Activated CD8-positive, alpha-beta T cell treated with anti-CD3 and anti-CD28 coated beads for 36 hours (primary cell): Measurements from ENCODE around the gene CYP27A1. TPM values are rescaled to one million over a fixed set of nuclear protein-coding genes. Genes with fewer than 3 reads are reported as not detected.

Experiments used
- ATAC-seq: fragments of 200-7000 bp; cut with Tn5 transposase; one replicate; pipeline ENCODE4 v1.10.0; 2021; ENCODE audit warnings: mild to moderate bottlenecking, moderate library complexity
- CTCF ChIA-PET: fragments of 350-600 bp; sonication (Branson Sonifier 250); formaldehyde crosslinking; loops from one replicate; lab custom pipeline; 2021; ENCODE audit warnings: antibody characterized with exemption; lab: Charles Lee
- POLR2A ChIA-PET: fragments of 350-600 bp; sonication (Branson Sonifier 250); formaldehyde crosslinking; loops from one replicate; lab custom pipeline; 2021; ENCODE audit warnings: antibody characterized with exemption; lab: Charles Lee
- DNase-seq: peaks from one replicate; pipeline ENCODE4 v3.0.0-alpha.2; 2020
- H3K27ac Mint-ChIP-seq: one replicate; pipeline ENCODE4 v1.8.0; 2021; ENCODE audit warnings: mild to moderate bottlenecking, mixed read lengths
- H3K27me3 Mint-ChIP-seq: one replicate; pipeline ENCODE4 v1.8.0; 2021; ENCODE audit warnings: mixed read lengths
- H3K36me3 Mint-ChIP-seq: one replicate; pipeline ENCODE4 v1.8.0; 2021; ENCODE audit warnings: low read depth, mixed read lengths
- H3K4me1 Mint-ChIP-seq: one replicate; pipeline ENCODE4 v1.8.0; 2021; ENCODE audit warnings: low read depth, mixed read lengths
- H3K4me3 Mint-ChIP-seq: one replicate; pipeline ENCODE4 v1.8.0; 2021; ENCODE audit warnings: mild to moderate bottlenecking, moderate library complexity, mixed read lengths
- H3K9me3 Mint-ChIP-seq: one replicate; pipeline ENCODE4 v1.8.0; 2021; ENCODE audit warnings: mixed read lengths
- CTCF ChIP-seq: fragments of 200-600 bp; IDR thresholded peaks from one replicate; pipeline ENCODE4 v1.8.0; 2022; ENCODE audit warnings: antibody characterized with exemption, mild to moderate bottlenecking
- intact Hi-C: fragments of 100-400 bp; cut with micrococcal nuclease; formaldehyde crosslinking; loops from one replicate; pipeline ENCODE4 v1.10.0; 2022
- total RNA-seq, 2 experiments: library from RNA; stranded (reverse); gene quantifications; one replicate each; pipeline ENCODE4 v1.2.3, GENCODE V29; 2021

CYP27A1 gene
- total RNA-seq, 2 experiments from 2014 or later: 0.14 to 0.18 TPM

- intact Hi-C loops: no loop called here
These were observed 34.6 kb downstream of the CYP27A1 start for GRCh38 chr2:218816561-218817011.

GRCh38 chr2:218819093-218819492 is 37.1 kb downstream of the CYP27A1 start:
- Mint-ChIP-seq H3K4me1 (no peaks in the 10 kb centered on the region), H3K4me3 (no peak overlapping the region), H3K9me3 (no peaks in the 10 kb centered on the region), H3K36me3 (no peaks in the 10 kb centered on the region), H3K27me3 (peaks cover 6% of the 10 kb centered on the region), H3K27ac (no peak overlapping the region)
- TF ChIP-seq CTCF: no peak
- ChIA-PET POLR2A (no interaction called here), CTCF (no interaction called here)
- DNase-seq: no peak
- intact Hi-C loops: no loop called here
- no peak for ATAC-seq

More at GRCh38 chr2:218816561-218817011, 34.6 kb downstream of the CYP27A1 start:
- POLR2A ChIA-PET: no interaction called here
- Mint-ChIP-seq H3K27me3 (peaks cover 10% of the 10 kb centered on the region), H3K4me1 (no peaks in the 10 kb centered on the region), H3K27ac (no peak overlapping the region), H3K36me3 (no peaks in the 10 kb centered on the region), H3K4me3 (no peak overlapping the region), H3K9me3 (no peaks in the 10 kb centered on the region)
- DNase-seq (no peak), ATAC-seq (no peak)
- TF ChIP-seq CTCF: no peak
- CTCF ChIA-PET: interaction anchor here (1.3 kb wide), 1 partner anchor 20 kb away, joined by 3 read pairs; no protein-coding TSS in a partner anchor

- intact Hi-C loops: no loop called here
These were observed 38.9 kb downstream of the CYP27A1 start for GRCh38 chr2:218820746-218821369.

GRCh38 chr2:218821605-218822211 is 39.8 kb downstream of the CYP27A1 start:
- ATAC-seq (no peak), DNase-seq (no peak)
- Mint-ChIP-seq H3K27ac (no peak overlapping the region), H3K27me3 (peaks cover 6% of the 10 kb centered on the region), H3K9me3 (no peaks in the 10 kb centered on the region), H3K4me1 (no peaks in the 10 kb centered on the region), H3K4me3 (no peak overlapping the region), H3K36me3 (no peaks in the 10 kb centered on the region)
- ChIA-PET POLR2A (no interaction called here), CTCF (no interaction called here)
- no peak for TF ChIP-seq CTCF
- intact Hi-C loops: no loop called here

More at GRCh38 chr2:218820746-218821369, 38.9 kb downstream of the CYP27A1 start:
- DNase-seq: no peak
- Mint-ChIP-seq H3K9me3 (no peaks in the 10 kb centered on the region), H3K27ac (no peak overlapping the region), H3K36me3 (no peaks in the 10 kb centered on the region), H3K4me3 (no peak overlapping the region), H3K4me1 (no peaks in the 10 kb centered on the region), H3K27me3 (peaks cover 6% of the 10 kb centered on the region)
- no peak for TF ChIP-seq CTCF
- ChIA-PET POLR2A (no interaction called here), CTCF (no interaction called here)
- ATAC-seq: no peak

- H3K4me1 Mint-ChIP-seq: no peaks in the 10 kb centered on the region
- H3K36me3 Mint-ChIP-seq: no peaks in the 10 kb centered on the region
- CTCF ChIA-PET: interaction anchor here (1.1 to 1.6 kb wide), 2 partner anchors 25 to 95 kb away, joined by 3 to 6 read pairs; no protein-coding TSS in a partner anchor
- peaks cover 3% of the 10 kb centered on the region for H3K27me3 Mint-ChIP-seq
- no peak for ATAC-seq
- intact Hi-C loops: no loop called here
- TF ChIP-seq CTCF: no peak
- H3K4me3 Mint-ChIP-seq: no peak overlapping the region
- POLR2A ChIA-PET: no interaction called here
- DNase-seq: no peak
- H3K27ac Mint-ChIP-seq: no peak overlapping the region
- no peaks in the 10 kb centered on the region for H3K9me3 Mint-ChIP-seq
These were observed 40.7 kb downstream of the CYP27A1 start for GRCh38 chr2:218822622-218823021.
